ENCODE data around the gene RIPK3.

RIPK3 gene

GRCh38 chr14:24338843-24339242 is 948 bp downstream of the RIPK3 start:
- Histone ChIP-seq H4K20me1 (ENCODE audit: insufficient read depth, low read length) (no peaks in the 10 kb centered on the region), H3K9me2 (replicated peaks; ENCODE audit: insufficient read depth, low read length) (no peaks in the 10 kb centered on the region), H3K79me2 (ENCODE audit: low read length) (no peaks in the 10 kb centered on the region), H3K9ac (ENCODE audit: low read length) (no peak overlapping the region), H3K9me3 (replicated peaks; ENCODE audit: insufficient read depth, low read length) (no peaks in the 10 kb centered on the region), H3K4me3 (ENCODE audit: low read length) (no peak overlapping the region), H2AFZ (ENCODE audit: low read length) (no peak overlapping the region), H3K36me3 (replicated peaks; ENCODE audit: insufficient read depth, low read length) (no peaks in the 10 kb centered on the region), H3K27me3 (replicated peaks; ENCODE audit: insufficient read depth, low read length) (no peaks in the 10 kb centered on the region), H3K4me2 (ENCODE audit: low read depth, low read length) (peak overlapping the region; percentile 79; the same call in 1 of the 2 replicates), H3K27ac (ENCODE audit: low read length) (no peak overlapping the region), H3K4me1 (ENCODE audit: low read length) (no peaks in the 10 kb centered on the region), H3F3A (ENCODE audit: insufficient read depth, low read length) (no peaks in the 10 kb centered on the region)
- no peak for TF ChIP-seq CTCF (IDR thresholded peaks at IDR 0.05; ENCODE audit: low read length)
- no peak for TF ChIP-seq EZH2 (optimal IDR thresholded peaks at IDR 0.05; ENCODE audit: low read depth, low read length)
- TF ChIP-seq EZH2phosphoT487 (IDR thresholded peaks at IDR 0.05; ENCODE audit: low read length), result no peak
- no peak for DNase-seq

GRCh38 chr14:24337824-24338175 is 2.0 kb downstream of the RIPK3 start:
- H3K9ac ChIP-seq (ENCODE audit: low read length), result no peak overlapping the region
- H3K9me2 ChIP-seq (replicated peaks; ENCODE audit: insufficient read depth, low read length), result no peaks in the 10 kb centered on the region
- no peak overlapping the region for H3K4me3 ChIP-seq (ENCODE audit: low read length)
- H2AFZ ChIP-seq (ENCODE audit: low read length), result no peak overlapping the region
- H3K4me1 ChIP-seq (ENCODE audit: low read length), result 0 out of 2 replicates have a peak, but pooled peaks cover under 1% of the 10 kb centered on the region
- H3F3A ChIP-seq (ENCODE audit: insufficient read depth, low read length), result no peaks in the 10 kb centered on the region
- H3K9me3 ChIP-seq (replicated peaks; ENCODE audit: insufficient read depth, low read length), result no peaks in the 10 kb centered on the region
- H3K36me3 ChIP-seq (replicated peaks; ENCODE audit: insufficient read depth, low read length), result no peaks in the 10 kb centered on the region
- no peaks in the 10 kb centered on the region for H4K20me1 ChIP-seq (ENCODE audit: insufficient read depth, low read length)
- no peaks in the 10 kb centered on the region for H3K27me3 ChIP-seq (replicated peaks; ENCODE audit: insufficient read depth, low read length)
- no peak for DNase-seq
- no peaks in the 10 kb centered on the region for H3K79me2 ChIP-seq (ENCODE audit: low read length)
- no peak overlapping the region for H3K27ac ChIP-seq (ENCODE audit: low read length)
- no peak overlapping the region for H3K4me2 ChIP-seq (ENCODE audit: low read depth, low read length)
- TF ChIP-seq CTCF (IDR thresholded peaks at IDR 0.05; ENCODE audit: low read length) (no peak), EZH2phosphoT487 (IDR thresholded peaks at IDR 0.05; ENCODE audit: low read length) (no peak)

DNA sequence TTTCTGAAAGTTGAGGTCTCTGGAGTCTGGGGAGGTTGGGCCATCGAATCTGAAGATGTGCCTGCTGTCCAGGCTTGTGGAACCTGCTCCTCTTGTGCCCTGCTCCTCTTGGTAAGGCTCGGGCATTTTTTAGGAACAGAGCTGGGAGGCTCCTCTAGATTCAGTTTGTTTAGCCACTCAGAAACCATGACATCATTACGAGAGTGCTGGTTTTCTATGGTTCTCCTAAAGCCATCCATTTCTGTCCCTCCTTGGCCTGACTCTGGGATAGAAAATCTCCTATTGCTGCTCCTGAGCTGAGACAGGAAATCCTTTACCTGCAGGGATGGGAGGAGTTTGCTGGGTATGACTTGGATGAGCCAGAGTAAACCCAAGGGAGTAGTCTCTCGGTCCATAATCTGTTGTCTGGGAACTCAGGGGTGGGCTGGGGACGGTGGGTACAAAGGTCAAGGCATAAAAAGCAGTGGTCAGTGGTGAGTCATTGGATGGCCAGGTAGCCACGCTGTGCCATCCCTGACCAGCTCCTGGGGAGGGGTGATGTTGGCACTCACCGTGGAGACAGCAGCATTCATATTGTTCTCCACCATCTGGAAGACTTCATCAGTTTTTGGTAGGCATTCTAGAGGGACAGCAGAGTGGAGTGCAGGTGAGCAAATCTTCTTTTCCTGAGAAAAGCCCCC is 2.5 kb downstream of the RIPK3 start:
- Histone ChIP-seq H3K27ac (ENCODE audit: low read length) (no peak overlapping the region), H3K9ac (ENCODE audit: low read length) (no peak overlapping the region), H3K79me2 (ENCODE audit: low read length) (no peaks in the 10 kb centered on the region), H3K36me3 (replicated peaks; ENCODE audit: insufficient read depth, low read length) (no peaks in the 10 kb centered on the region), H3K9me2 (replicated peaks; ENCODE audit: insufficient read depth, low read length) (no peaks in the 10 kb centered on the region), H2AFZ (ENCODE audit: low read length) (no peak overlapping the region), H3K27me3 (replicated peaks; ENCODE audit: insufficient read depth, low read length) (no peaks in the 10 kb centered on the region), H3K4me2 (ENCODE audit: low read depth, low read length) (no peak overlapping the region), H4K20me1 (ENCODE audit: insufficient read depth, low read length) (no peaks in the 10 kb centered on the region), H3K4me1 (ENCODE audit: low read length) (0 out of 2 replicates have a peak, but pooled peaks cover 3% of the 10 kb centered on the region), H3F3A (ENCODE audit: insufficient read depth, low read length) (no peaks in the 10 kb centered on the region), H3K4me3 (ENCODE audit: low read length) (no peak overlapping the region), H3K9me3 (replicated peaks; ENCODE audit: insufficient read depth, low read length) (no peaks in the 10 kb centered on the region)
- TF ChIP-seq CTCF (IDR thresholded peaks at IDR 0.05; ENCODE audit: low read length) (no peak), EZH2 (optimal IDR thresholded peaks at IDR 0.05; ENCODE audit: low read depth, low read length) (no peak), EZH2phosphoT487 (IDR thresholded peaks at IDR 0.05; ENCODE audit: low read length) (no peak)
- DNase-seq, result no peak
